GM18511 (cell line): ENCODE data around the gene MZB1.
"Not testable (repeated sequence)": the region's sequence is repeated elsewhere in the genome, so short reads cannot be mapped to it uniquely, and the experiment has no call there.

Experiments used
- ATAC-seq: cut with Tn5 transposase; IDR thresholded peaks from one replicate; pipeline ENCODE4 v1.9.1; 2021; ENCODE audit warnings: mild to moderate bottlenecking, moderate library complexity; ENCODE audit not compliant: unreplicated experiment

MZB1 gene

GRCh38 chr5:139378101-139378825 is 11.4 kb downstream of the MZB1 start:
- ATAC-seq = no peak

DNA sequence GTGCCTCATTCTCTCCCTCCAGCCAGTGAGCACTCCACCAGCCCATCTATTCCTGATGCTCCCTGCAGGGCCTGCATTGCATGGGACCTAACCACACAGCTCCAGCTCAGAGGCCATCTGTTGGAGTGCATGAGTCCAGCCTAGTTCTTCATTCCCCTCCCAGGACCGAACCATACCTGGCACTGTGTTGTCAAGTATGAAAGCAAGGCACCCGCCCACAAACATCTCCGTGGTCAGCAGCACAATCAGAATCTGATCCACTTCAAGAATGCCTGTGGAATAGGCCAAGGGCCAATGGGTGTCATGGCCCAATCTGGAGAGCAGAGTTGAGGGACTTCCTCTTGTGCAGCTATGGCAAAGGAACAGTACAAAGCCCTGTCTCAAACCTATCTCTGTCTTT is 12.5 kb downstream of the MZB1 start:
- no peak for ATAC-seq

DNA sequence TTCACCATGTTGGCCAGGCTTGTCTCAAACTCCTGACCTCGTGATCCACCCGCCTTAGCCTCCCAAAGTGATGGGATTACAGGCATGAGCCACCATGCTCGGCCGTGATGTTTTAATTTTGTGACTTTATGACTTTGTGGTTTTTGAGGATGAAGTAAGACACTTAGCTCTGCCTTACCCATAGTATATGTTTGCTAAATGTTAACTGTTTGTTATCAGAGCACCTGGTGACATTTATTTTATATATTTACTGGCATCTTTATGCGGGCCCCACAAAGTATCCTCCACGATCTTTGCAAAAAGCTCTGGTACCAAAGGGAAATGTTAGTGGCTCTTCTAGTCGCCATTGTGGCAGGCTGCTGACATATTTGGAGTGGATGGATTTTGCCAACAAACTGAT is 13.3 kb downstream of the MZB1 start:
- ATAC-seq = no peak

DNA sequence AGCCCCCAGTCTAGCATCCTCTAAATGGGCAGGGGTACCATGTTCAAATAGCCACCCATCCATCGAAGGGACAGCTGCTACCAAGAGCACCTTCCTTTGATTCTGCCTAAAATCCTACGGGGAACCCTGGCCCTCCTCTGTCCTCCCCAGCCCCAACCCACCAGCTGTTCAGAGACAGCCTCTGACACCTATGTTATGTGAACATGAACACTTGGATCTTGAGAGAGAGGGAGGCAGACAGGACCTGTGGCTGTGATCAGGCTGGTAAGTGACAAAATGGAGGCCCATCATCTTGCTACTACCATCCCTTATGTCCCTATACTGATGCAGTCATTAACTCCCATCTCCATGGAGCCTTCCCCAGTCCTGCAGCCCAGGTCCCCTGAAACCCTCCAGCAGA is 14.8 kb downstream of the MZB1 start:
- no peak for ATAC-seq

- no peak for ATAC-seq
These were observed 18.0 kb downstream of the MZB1 start for GRCh38 chr5:139371482-139372435.

- ATAC-seq = no peak
These were observed 20.5 kb downstream of the MZB1 start for GRCh38 chr5:139369181-139369580.

- ATAC-seq = no peak
These were observed 21.1 kb downstream of the MZB1 start for GRCh38 chr5:139368613-139369012.

DNA sequence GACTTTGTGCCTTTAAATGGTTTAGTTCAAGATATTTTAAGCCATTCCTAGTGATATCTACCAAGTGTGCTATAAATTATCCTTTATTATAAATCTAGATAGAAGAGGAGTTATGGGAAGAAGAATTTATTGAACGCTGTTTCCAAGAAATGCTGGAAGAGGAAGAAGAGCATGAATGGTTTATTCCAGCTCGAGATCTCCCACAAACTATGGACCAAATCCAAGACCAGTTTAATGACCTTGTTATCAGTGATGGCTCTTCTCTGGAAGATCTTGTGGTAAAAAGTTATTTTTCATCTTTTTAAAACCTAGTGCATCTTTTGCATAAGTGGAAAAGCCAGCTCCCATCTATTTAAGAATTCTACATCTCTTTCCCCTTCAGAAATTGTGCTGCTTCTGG is 25.2 kb downstream of the MZB1 start:
- no peak for ATAC-seq

GRCh38 chr5:139363937-139364336 is 25.8 kb downstream of the MZB1 start:
- ATAC-seq = no peak

GRCh38 chr5:139361835-139362429 is 27.8 kb downstream of the MZB1 start:
- no peak for ATAC-seq

- no peak for ATAC-seq
These were observed 29.3 kb downstream of the MZB1 start for GRCh38 chr5:139360384-139360783.

- ATAC-seq = no peak
These were observed 31.6 kb downstream of the MZB1 start for GRCh38 chr5:139358064-139358463.

GRCh38 chr5:139355900-139356299 is 33.8 kb downstream of the MZB1 start:
- ATAC-seq = not testable (repeated sequence)

DNA sequence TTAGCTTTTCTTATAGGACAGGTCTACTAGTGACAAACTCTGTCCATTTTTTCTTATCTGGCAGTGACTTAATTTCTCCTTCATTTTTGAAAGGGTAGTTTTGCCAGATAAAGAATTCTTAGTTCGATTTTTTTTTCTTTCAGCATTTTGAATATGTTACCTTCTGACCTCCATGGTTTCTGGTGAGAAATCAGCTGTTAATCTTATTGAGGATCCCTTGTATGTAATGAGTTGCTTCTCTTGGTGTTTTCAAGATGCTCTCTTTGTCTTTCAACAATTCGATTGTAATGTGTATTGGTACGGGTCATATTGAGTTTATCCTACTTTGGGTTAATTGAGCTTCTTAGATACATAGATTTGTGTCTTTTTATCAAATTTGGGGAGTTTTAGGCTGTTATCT is 35.5 kb downstream of the MZB1 start:
- no peak for ATAC-seq

DNA sequence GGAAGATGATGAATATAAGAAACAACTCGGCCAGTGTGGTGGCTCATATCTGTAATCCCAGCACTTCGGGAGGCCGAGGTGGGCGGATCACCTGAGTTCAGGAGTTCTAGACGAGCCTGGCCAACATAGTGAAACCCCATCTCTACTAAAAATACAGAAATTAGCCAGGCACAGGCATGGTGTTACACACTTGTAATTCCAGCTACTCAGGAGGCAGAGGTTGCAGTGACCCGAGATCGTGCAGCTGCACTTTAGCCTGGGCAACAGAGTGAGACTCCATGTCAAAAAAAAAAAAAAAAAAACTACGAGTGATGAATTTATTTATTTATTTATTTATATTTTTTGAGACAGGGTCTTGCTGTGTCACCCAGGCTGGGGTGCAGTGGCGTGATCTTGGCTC is 41.9 kb downstream of the MZB1 start:
- ATAC-seq = not testable (repeated sequence)

DNA sequence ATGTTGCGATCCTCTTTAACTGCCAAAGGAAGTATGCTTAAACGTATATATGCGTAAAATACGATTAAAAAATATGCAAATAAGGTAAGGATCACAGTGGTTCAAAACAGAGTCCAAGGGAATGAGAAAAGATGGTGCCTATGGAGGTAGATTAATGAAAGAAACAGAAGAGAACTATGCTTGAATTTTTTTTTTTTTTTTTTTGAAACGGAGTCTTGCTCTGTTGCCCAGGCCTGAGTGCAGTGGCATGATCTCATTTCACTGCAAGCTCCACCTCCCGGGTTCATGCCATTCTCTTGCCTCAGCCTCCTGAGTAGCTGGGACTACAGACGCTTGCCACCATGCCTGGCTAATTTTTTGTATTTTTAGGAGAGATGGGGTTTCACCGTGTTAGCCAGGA is 44.3 kb downstream of the MZB1 start:
- not testable (repeated sequence) for ATAC-seq

DNA sequence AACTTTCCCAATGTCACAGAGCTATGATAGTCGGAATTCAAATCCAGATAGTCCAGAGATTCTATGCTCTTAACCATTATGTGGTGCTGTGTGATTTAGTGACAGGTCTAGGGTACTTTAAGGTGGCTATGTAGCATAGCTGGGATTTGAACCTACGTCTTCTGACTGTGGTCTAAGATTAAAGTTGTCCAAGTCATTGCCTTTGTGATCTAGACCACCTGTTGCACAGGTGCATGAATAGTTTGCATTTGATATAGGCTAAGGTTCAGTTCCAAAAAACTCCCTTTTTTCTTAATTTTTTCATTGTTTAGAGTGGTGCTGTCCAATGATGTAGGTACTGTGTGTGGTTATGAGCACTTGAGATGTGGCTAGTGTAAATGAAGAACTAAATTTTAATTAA is 45.5 kb downstream of the MZB1 start:
- no peak for ATAC-seq

DNA sequence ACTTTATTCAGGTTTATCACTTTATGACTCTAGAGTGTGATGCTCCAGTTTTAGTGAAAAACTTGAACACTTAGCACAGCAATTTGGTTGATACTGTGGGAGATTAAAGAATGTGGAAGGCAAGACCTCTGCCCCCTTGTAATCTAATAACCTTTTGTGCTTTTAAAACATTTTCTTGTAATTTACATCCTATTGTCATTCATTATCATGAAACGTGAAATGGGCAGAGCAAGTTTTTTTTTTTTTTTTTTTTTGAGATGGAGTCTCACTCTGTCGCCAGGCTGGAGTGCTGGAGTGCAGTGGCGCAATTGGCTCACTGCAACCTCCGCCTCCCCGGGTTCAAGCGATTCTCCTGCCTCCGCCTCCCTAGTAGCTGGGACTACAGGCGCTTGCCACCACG is 46.2 kb downstream of the MZB1 start:
- ATAC-seq = no peak

DNA sequence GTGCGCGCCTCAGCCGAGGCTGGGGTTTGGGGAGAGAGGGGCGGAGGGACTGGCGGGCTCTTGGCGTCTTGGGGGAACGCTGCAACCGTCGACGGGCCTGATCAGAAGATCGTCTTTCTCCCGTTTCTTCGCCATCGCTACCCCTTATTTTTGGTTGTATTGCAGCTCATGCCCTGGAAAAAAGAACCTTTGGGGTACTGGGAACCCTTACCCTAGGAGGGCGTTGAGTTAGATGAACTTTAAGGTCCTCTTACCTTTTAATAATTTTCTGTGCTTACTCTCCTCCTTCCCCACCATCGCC is 47.3 kb downstream of the MZB1 start:
- peak; percentile 64 for ATAC-seq

- ATAC-seq = peak; percentile 92
These were observed 47.9 kb downstream of the MZB1 start, which contains the start of gene PAIP2 for GRCh38 chr5:139341689-139342422. Gene PAIP2, plus strand, starts transcription at chr5:139341854. Its CDS starts 21,931 bp downstream, at chr5:139363785.

DNA sequence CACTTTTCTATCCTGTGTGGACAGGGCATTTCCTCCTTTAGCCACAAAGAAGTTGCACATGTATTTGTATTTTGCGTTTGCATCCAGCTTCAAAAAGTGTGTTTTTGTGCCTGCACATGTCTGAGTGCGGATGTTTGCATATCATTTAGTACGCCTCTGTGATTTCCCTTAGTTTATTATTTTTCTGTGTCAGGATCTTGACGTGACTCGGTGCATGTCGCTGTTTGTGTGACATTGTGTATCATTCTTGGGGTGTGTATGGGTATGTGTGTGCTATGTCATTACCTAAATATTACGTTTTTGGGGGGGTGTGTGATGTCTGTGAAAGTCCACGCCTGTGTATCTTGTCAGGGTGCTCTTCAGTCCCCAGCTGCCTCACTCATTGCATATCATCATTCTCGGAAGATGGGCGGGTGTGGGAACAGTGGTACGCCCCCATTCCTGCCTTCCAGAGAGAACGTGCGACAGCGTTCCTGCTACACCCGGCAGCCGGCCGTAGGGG is 48.5 kb downstream of the MZB1 start:
- ATAC-seq = no peak
